BJ (cell line): ENCODE data around the gene ZNF417. TPM values are rescaled to one million over a fixed set of nuclear protein-coding genes. Genes with fewer than 3 reads are reported as not detected.
A peak's percentile ranks its signal among the peaks of the same experiment; 100 is the strongest.
"Not testable (repeated sequence)": the region's sequence is repeated elsewhere in the genome, so short reads cannot be mapped to it uniquely, and the experiment has no call there.

Experiments used
- CTCF ChIA-PET: fragments of 350-600 bp; formaldehyde crosslinking; extraction: SDS; loops from one replicate; lab custom pipeline; 2021; ENCODE audit warnings: antibody characterized with exemption, inconsistent platforms; lab: Yijun Ruan, JAX
- POLR2A ChIA-PET: fragments of 300-600 bp; sonication (Branson Sonifier 250); formaldehyde crosslinking; extraction: SDS; loops from one replicate; lab custom pipeline; 2021; ENCODE audit warnings: antibody characterized with exemption; lab: Charles Lee
- DNase-seq: peaks from one replicate; pipeline ENCODE4 v3.0.0-alpha.2; 2011; ENCODE audit warnings: low read depth
- H3K27me3 ChIP-seq: 2 replicates; pipeline ENCODE4 v1.6.0; 2011; ENCODE audit warnings: low read length; ENCODE audit not compliant: control insufficient read depth, insufficient read depth
- H3K36me3 ChIP-seq: 2 replicates; pipeline ENCODE4 v1.5.1; 2011; ENCODE audit warnings: low read length; ENCODE audit not compliant: control insufficient read depth, insufficient read depth
- H3K4me3 ChIP-seq: 2 replicates; pipeline ENCODE4 v1.5.1; 2011; ENCODE audit warnings: low read depth, mild to moderate bottlenecking, control low read depth, low read length
- CTCF ChIP-seq: IDR thresholded peaks from 2 replicates; pipeline ENCODE4 v1.5.1; 2011; ENCODE audit warnings: low read depth, mild to moderate bottlenecking, control low read depth, inconsistent platforms, low read length, moderate library complexity; ENCODE audit not compliant: insufficient read depth
- polyA plus RNA-seq: library from polyadenylated mRNA; depleted of rRNA; stranded (reverse); fragments of >200 nt; gene quantifications from 2 replicates; pipeline ENCODE4 v1.2.3, GENCODE V29; 2011

The ZNF417 gene
- polyA plus RNA-seq, 1 experiment: 2.8 TPM

GRCh38 chr19:57888107-57888559 is 28.3 kb downstream of the ZNF417 start:
- Histone ChIP-seq H3K4me3 (peak overlapping the region; percentile 66), H3K27me3 (no peaks in the 10 kb centered on the region), H3K36me3 (peaks cover 1% of the 10 kb centered on the region; the same call in 1 of the 2 replicates)
- CTCF ChIA-PET: interaction anchor here (1.4 to 1.5 kb wide), 2 partner anchors 9 to 28 kb away, joined by 3 to 4 read pairs; partner anchors contain the start of gene ZNF417
- POLR2A ChIA-PET: no interaction called here
- DNase-seq: no peak
- TF ChIP-seq CTCF: no peak

GRCh38 chr19:57887195-57887941 is 29.0 kb downstream of the ZNF417 start:
- peaks cover 1% of the 10 kb centered on the region for H3K36me3 ChIP-seq
- DNase-seq: no peak
- no peak overlapping the region for H3K4me3 ChIP-seq
- CTCF ChIA-PET: interaction anchor here (1.5 kb wide), 1 partner anchor 10 kb away, joined by 3 read pairs; no protein-coding TSS in a partner anchor
- POLR2A ChIA-PET: no interaction called here
- H3K27me3 ChIP-seq: no peaks in the 10 kb centered on the region
- no peak for TF ChIP-seq CTCF

- peaks cover 1% of the 10 kb centered on the region for H3K36me3 ChIP-seq
- CTCF ChIA-PET: no interaction called here
- no peak overlapping the region for H3K4me3 ChIP-seq
- no peak for DNase-seq
- TF ChIP-seq CTCF: no peak
- H3K27me3 ChIP-seq: no peaks in the 10 kb centered on the region
- POLR2A ChIA-PET: no interaction called here
Measured at GRCh38 chr19:57886046-57886445, 30.3 kb downstream of the ZNF417 start.

- H3K36me3 ChIP-seq, CTCF ChIA-PET, H3K27me3 ChIP-seq, POLR2A ChIA-PET, DNase-seq, H3K4me3 ChIP-seq: not testable (repeated sequence)
Measured at GRCh38 chr19:57873883-57874799, 42.3 kb downstream of the ZNF417 start.

- CTCF ChIA-PET: no interaction called here
- H3K36me3 ChIP-seq: peaks cover 6% of the 10 kb centered on the region
- POLR2A ChIA-PET: no interaction called here
- no peak overlapping the region for H3K4me3 ChIP-seq
- no peaks in the 10 kb centered on the region for H3K27me3 ChIP-seq
- no peak for TF ChIP-seq CTCF
- no peak for DNase-seq
Measured at GRCh38 chr19:57872450-57872849, 43.9 kb downstream of the ZNF417 start.
